Panc1 (cell line): ENCODE measurements around the gene PDZD2. TPM values are rescaled to one million over a fixed set of nuclear protein-coding genes. Genes with fewer than 3 reads are reported as not detected.

Source experiments
- ATAC-seq: fragments of 200-7000 bp; cut with Tn5 transposase; 2 replicates; pipeline ENCODE4 v1.9.1; 2020; ENCODE audit warnings: mild to moderate bottlenecking, moderate library complexity
- BruUV-seq: library from RNA; stranded (reverse); fragments of 400-500 nt; replicated peaks from 2 replicates; lab custom pipeline; 2021; lab: Mats Ljungman, UMichigan
- CTCF ChIA-PET: fragments of 300-600 bp; sonication (Branson Sonifier 250); formaldehyde crosslinking; loops from one replicate; lab custom pipeline; 2022; ENCODE audit warnings: antibody characterized with exemption; lab: Charles Lee
- POLR2A ChIA-PET: fragments of 300-600 bp; sonication (Branson Sonifier 250); formaldehyde crosslinking; loops from one replicate; lab custom pipeline; 2022; ENCODE audit warnings: antibody characterized with exemption; lab: Charles Lee
- DNase-seq: peaks from one replicate; pipeline ENCODE4 v3.0.0-alpha.2; 2010; ENCODE audit warnings: low read depth, low spot score
- H3K27ac ChIP-seq: 2 replicates; pipeline ENCODE4 v1.5.1; 2011; ENCODE audit warnings: mild to moderate bottlenecking, low read length, inconsistent platforms
- H3K27me3 ChIP-seq: fragments of 200-500 bp; sonication (Bioruptor generic); 2 replicates; pipeline ENCODE4 v1.6.0; 2014; ENCODE audit warnings: low read length, inconsistent platforms; ENCODE audit not compliant: control insufficient read depth, insufficient read depth
- H3K36me3 ChIP-seq: fragments of 200-500 bp; sonication (Bioruptor generic); 2 replicates; pipeline ENCODE4 v1.5.1; 2014; ENCODE audit warnings: inconsistent platforms, mild to moderate bottlenecking, low read length, moderate library complexity; ENCODE audit not compliant: control insufficient read depth, insufficient read depth
- H3K4me1 ChIP-seq: 2 replicates; pipeline ENCODE4 v1.5.1; 2011; ENCODE audit warnings: inconsistent platforms, mild to moderate bottlenecking, low read length, moderate library complexity; ENCODE audit not compliant: control insufficient read depth, insufficient read depth
- H3K4me3 ChIP-seq, 2 experiments: 2 replicates each; pipeline ENCODE4 v1.5.1; 2011 to 2012; ENCODE audit warnings: low read depth in 2 of 2, low read length in 2 of 2, mild to moderate bottlenecking in 2 of 2, inconsistent platforms in 1 of 2, moderate library complexity in 1 of 2
- H3K9me3 ChIP-seq: fragments of 200-500 bp; sonication (Bioruptor generic); 2 replicates; pipeline ENCODE4 v1.5.1; 2014; ENCODE audit warnings: low read depth, mild to moderate bottlenecking, inconsistent platforms, low read length, moderate library complexity; ENCODE audit not compliant: control insufficient read depth, insufficient read depth
- POLR2AphosphoS5 ChIP-seq: IDR thresholded peaks from 2 replicates; pipeline ENCODE4 v1.6.1; 2012; ENCODE audit warnings: mild to moderate bottlenecking, low read depth, low read length, moderate library complexity
- SIN3A ChIP-seq: IDR thresholded peaks from 2 replicates; pipeline ENCODE4 v1.6.1; 2012; ENCODE audit warnings: low read depth, mild to moderate bottlenecking, low read length, moderate library complexity, borderline replicate concordance; ENCODE audit not compliant: insufficient read depth
- TCF7L2 ChIP-seq: IDR thresholded peaks from 2 replicates; pipeline ENCODE4 v1.6.1; 2011; ENCODE audit warnings: mild to moderate bottlenecking, low read depth, low read length, inconsistent platforms
- in situ Hi-C: cut with HindIII; loops from 2 replicates; pipeline ENCODE4 v1.10.0; 2016; ENCODE audit warnings: low sequenced_read_pairs, low pct_unique_long_range_greater_than_20kb
- intact Hi-C: fragments of 100-400 bp; cut with micrococcal nuclease; formaldehyde crosslinking; loops from one replicate; pipeline ENCODE4 v1.10.0; 2022; ENCODE audit not compliant: unreplicated experiment
- total RNA-seq: library from RNA; stranded (reverse); gene quantifications from one replicate; pipeline ENCODE4 v1.2.1, GENCODE V29; 2021; ENCODE audit not compliant: unreplicated experiment
- TF ChIP-seq, protein P1 (sequence below), 2 experiments: IDR thresholded peaks; 2 replicates each; pipeline ENCODE4 v1.6.1; 2011 to 2012; ENCODE audit warnings: low read depth in 2 of 2, control low read depth in 1 of 2, low read length in 1 of 2, mild to moderate bottlenecking in 1 of 2, moderate library complexity in 1 of 2; ENCODE audit not compliant: insufficient read depth in 1 of 2
- TF ChIP-seq, protein P2 (sequence below): fragments of 450-650 bp; IDR thresholded peaks from 2 replicates; pipeline ENCODE4 v1.5.1; 2017; ENCODE audit warnings: mild to moderate bottlenecking

The PDZD2 gene
- total RNA-seq, 1 experiment from 2014 or later: 0.10 TPM

DNA sequence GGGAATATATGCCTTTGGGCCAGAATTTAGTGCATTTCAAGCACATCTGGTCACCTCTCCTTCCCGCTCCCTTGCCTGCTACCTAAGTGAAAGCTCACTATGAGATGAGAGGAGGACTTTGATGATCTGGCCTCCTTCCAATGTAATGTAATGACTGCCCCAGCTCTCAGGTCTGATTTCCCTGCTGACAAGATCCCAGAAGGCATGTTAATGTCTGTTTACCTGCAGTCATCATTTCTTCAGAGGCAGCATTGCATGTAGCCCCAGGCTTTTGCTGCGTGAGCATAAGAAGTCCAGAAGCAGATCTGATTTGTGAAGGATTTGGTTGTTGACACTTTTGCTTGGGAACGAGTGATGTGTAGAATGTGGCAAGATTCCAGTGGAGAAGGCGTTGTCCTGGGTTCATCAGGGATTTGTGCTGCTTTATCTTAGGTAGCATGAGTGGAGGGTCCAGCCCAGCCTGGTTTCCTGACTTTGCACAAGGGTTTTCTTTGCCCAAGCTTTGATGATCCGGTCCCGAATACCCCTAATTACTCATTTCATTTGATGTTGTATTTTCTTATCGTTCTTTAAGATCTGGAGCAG lies 342.5 kb downstream of the PDZD2 start:
- in situ Hi-C loops: no loop called here

DNA sequence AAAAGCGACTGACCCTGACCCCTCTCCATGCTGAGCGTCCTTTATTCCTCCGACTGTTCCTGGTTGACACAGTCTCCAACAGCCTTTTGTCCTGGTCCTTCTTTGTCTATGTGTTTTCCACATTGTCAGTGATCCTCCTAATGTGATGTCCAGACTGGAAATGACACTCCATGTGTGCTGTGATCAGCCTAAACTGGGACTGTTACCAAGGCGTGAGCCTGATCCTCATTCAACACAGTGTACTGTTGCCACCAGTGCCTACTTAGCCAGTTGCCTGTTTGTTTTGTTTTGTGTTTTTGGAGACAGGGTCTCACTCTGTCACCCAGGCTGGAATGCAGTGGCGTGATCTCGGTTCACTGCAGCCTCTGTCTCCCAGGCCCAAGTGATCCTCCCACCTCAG lies 343.1 kb downstream of the PDZD2 start:
- Histone ChIP-seq H3K4me3 (no peak overlapping the region), H3K4me1 (no peaks in the 10 kb centered on the region), H3K9me3 (no peaks in the 10 kb centered on the region), H3K27me3 (no peaks in the 10 kb centered on the region), H3K36me3 (no peaks in the 10 kb centered on the region), H3K27ac (no peak overlapping the region)
- CTCF ChIA-PET: no interaction called here
- DNase-seq (no peak), ATAC-seq (no peak)
- in situ Hi-C loops: no loop called here
- POLR2A ChIA-PET: no interaction called here
- TF ChIP-seq POLR2AphosphoS5: no peak
- TF ChIP-seq, protein P1, sequence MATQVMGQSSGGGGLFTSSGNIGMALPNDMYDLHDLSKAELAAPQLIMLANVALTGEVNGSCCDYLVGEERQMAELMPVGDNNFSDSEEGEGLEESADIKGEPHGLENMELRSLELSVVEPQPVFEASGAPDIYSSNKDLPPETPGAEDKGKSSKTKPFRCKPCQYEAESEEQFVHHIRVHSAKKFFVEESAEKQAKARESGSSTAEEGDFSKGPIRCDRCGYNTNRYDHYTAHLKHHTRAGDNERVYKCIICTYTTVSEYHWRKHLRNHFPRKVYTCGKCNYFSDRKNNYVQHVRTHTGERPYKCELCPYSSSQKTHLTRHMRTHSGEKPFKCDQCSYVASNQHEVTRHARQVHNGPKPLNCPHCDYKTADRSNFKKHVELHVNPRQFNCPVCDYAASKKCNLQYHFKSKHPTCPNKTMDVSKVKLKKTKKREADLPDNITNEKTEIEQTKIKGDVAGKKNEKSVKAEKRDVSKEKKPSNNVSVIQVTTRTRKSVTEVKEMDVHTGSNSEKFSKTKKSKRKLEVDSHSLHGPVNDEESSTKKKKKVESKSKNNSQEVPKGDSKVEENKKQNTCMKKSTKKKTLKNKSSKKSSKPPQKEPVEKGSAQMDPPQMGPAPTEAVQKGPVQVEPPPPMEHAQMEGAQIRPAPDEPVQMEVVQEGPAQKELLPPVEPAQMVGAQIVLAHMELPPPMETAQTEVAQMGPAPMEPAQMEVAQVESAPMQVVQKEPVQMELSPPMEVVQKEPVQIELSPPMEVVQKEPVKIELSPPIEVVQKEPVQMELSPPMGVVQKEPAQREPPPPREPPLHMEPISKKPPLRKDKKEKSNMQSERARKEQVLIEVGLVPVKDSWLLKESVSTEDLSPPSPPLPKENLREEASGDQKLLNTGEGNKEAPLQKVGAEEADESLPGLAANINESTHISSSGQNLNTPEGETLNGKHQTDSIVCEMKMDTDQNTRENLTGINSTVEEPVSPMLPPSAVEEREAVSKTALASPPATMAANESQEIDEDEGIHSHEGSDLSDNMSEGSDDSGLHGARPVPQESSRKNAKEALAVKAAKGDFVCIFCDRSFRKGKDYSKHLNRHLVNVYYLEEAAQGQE (IDR thresholded peaks at IDR 0.05; ENCODE audit: insufficient read depth in 1 of 2, low read depth in 2 of 2, low read length in 1 of 2): no peak
- TF ChIP-seq TCF7L2: no peak
- TF ChIP-seq, protein P2, sequence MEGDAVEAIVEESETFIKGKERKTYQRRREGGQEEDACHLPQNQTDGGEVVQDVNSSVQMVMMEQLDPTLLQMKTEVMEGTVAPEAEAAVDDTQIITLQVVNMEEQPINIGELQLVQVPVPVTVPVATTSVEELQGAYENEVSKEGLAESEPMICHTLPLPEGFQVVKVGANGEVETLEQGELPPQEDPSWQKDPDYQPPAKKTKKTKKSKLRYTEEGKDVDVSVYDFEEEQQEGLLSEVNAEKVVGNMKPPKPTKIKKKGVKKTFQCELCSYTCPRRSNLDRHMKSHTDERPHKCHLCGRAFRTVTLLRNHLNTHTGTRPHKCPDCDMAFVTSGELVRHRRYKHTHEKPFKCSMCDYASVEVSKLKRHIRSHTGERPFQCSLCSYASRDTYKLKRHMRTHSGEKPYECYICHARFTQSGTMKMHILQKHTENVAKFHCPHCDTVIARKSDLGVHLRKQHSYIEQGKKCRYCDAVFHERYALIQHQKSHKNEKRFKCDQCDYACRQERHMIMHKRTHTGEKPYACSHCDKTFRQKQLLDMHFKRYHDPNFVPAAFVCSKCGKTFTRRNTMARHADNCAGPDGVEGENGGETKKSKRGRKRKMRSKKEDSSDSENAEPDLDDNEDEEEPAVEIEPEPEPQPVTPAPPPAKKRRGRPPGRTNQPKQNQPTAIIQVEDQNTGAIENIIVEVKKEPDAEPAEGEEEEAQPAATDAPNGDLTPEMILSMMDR: no peak
- no peak for TF ChIP-seq SIN3A
- no TSS peak for BruUV-seq
- intact Hi-C loops: no loop called here

More for the DNA sequence above, 342.5 kb downstream of the PDZD2 start:
- Histone ChIP-seq H3K27me3 (no peaks in the 10 kb centered on the region), H3K9me3 (no peaks in the 10 kb centered on the region), H3K27ac (no peak overlapping the region), H3K36me3 (no peaks in the 10 kb centered on the region), H3K4me3 (no peak overlapping the region), H3K4me1 (no peaks in the 10 kb centered on the region)
- POLR2A ChIA-PET: no interaction called here
- DNase-seq: no peak
- intact Hi-C loops: no loop called here
- TF ChIP-seq TCF7L2: no peak
- TF ChIP-seq, protein P1 (IDR thresholded peaks at IDR 0.05; ENCODE audit: insufficient read depth in 1 of 2, low read depth in 2 of 2, low read length in 1 of 2): no peak
- no peak for TF ChIP-seq POLR2AphosphoS5
- TF ChIP-seq, protein P2: no peak
- ATAC-seq: no peak
- no TSS peak for BruUV-seq
- CTCF ChIA-PET: no interaction called here
